H1 (cell line): Measurements from ENCODE around the gene TERB2. TPM values are rescaled to one million over a fixed set of nuclear protein-coding genes. Genes with fewer than 3 reads are reported as not detected.

Source experiments
- CTCF ChIA-PET: fragments of 300-600 bp; sonication (Branson Sonifier 250); formaldehyde crosslinking; loops from one replicate; lab custom pipeline; 2021; ENCODE audit not compliant: partially characterized antibody; lab: Charles Lee
- POLR2A ChIA-PET: fragments of 300-600 bp; sonication (Branson Sonifier 250); formaldehyde crosslinking; loops from one replicate; lab custom pipeline; 2021; ENCODE audit warnings: inconsistent platforms; ENCODE audit not compliant: partially characterized antibody; lab: Charles Lee
- DNase-seq, 2 experiments: peaks; one replicate each; pipeline versions ENCODE4 v3.0.0 to v3.0.0-alpha.2; 2010 to 2022; ENCODE audit warnings: low spot score in 2 of 2, low read depth in 1 of 2, mixed read lengths in 1 of 2
- FAIRE-seq: peaks from 2 replicates; lab custom pipeline; 2011; peaks lifted over from hg19 to GRCh38; lab: Jason Lieb, UNC
- H2AFZ ChIP-seq: 2 replicates; pipeline ENCODE4 v1.8.1; 2012; ENCODE audit warnings: low read length, inconsistent platforms
- H2AK5ac ChIP-seq: 2 replicates; pipeline ENCODE4 v1.6.1; 2013; ENCODE audit warnings: low read depth, low read length
- H2BK120ac ChIP-seq: replicated peaks from 2 replicates; pipeline ENCODE3; 2013; ENCODE audit warnings: low read depth, low read length, inconsistent platforms
- H2BK12ac ChIP-seq: 2 replicates; pipeline ENCODE4 v1.6.1; 2013; ENCODE audit warnings: low read depth, low read length
- H2BK15ac ChIP-seq: 2 replicates; pipeline ENCODE4 v1.6.1; 2013; ENCODE audit warnings: low read length
- H2BK20ac ChIP-seq: 2 replicates; pipeline ENCODE4 v1.6.1; 2013; ENCODE audit warnings: low read length
- H2BK5ac ChIP-seq: 2 replicates; pipeline ENCODE4 v1.6.1; 2013; ENCODE audit warnings: low read depth, low read length
- H3K14ac ChIP-seq: 2 replicates; pipeline ENCODE4 v1.6.1; 2013; ENCODE audit warnings: inconsistent platforms; ENCODE audit not compliant: insufficient read length
- H3K18ac ChIP-seq: 2 replicates; pipeline ENCODE4 v1.6.1; 2013; ENCODE audit warnings: low read length; ENCODE audit errors: extremely low read depth
- H3K23ac ChIP-seq: 2 replicates; pipeline ENCODE4 v1.6.1; 2013; ENCODE audit warnings: inconsistent platforms; ENCODE audit not compliant: insufficient read length
- H3K23me2 ChIP-seq: 2 replicates; pipeline ENCODE4 v1.6.1; 2013; ENCODE audit warnings: low read depth, low read length
- H3K27ac ChIP-seq: 2 replicates; pipeline ENCODE4 v1.6.1; 2011; ENCODE audit warnings: low read depth, low read length, inconsistent platforms
- H3K27me3 ChIP-seq, 4 experiments: replicated peaks in 1 of 4; 1 replicate in 1 of 4; 2 replicates in 3 of 4; pipeline versions ENCODE4 v1.6.1 to v1.8.1; 2011 to 2013; ENCODE audit warnings: low read length in 3 of 4, mild to moderate bottlenecking in 3 of 4, inconsistent platforms in 2 of 4, mixed read lengths in 2 of 4, moderate library complexity in 1 of 4; ENCODE audit not compliant: control insufficient read depth in 3 of 4, insufficient read depth in 3 of 4; ENCODE audit errors: extremely low read depth in 1 of 4
- H3K36me3 ChIP-seq, 4 experiments: 2 replicates each; pipeline versions ENCODE4 v1.6.1 to v1.8.1; 2011 to 2013; ENCODE audit warnings: mild to moderate bottlenecking in 4 of 4, low read length in 3 of 4, moderate library complexity in 2 of 4, control low read depth in 1 of 4, inconsistent platforms in 1 of 4; ENCODE audit not compliant: insufficient read depth in 4 of 4, control insufficient read depth in 2 of 4
- H3K4ac ChIP-seq: replicated peaks from 2 replicates; pipeline ENCODE3; 2013; ENCODE audit warnings: low read length, low read depth, mixed read lengths, inconsistent platforms; ENCODE audit not compliant: insufficient read length
- H3K4me1 ChIP-seq, 4 experiments: replicated peaks in 1 of 4; 1 replicate in 1 of 4; 2 replicates in 3 of 4; pipeline versions ENCODE4 v1.6.1 to v1.8.1; 2011 to 2013; ENCODE audit warnings: low read length in 3 of 4, inconsistent platforms in 2 of 4, mixed read lengths in 1 of 4; ENCODE audit not compliant: insufficient read depth in 4 of 4, control insufficient read depth in 3 of 4
- H3K4me2 ChIP-seq, 2 experiments: 2 replicates each; pipeline versions ENCODE4 v1.6.1 to v1.8.1; 2011 to 2013; ENCODE audit warnings: low read depth in 2 of 2, low read length in 2 of 2, control low read depth in 1 of 2, inconsistent platforms in 1 of 2, mild to moderate bottlenecking in 1 of 2; ENCODE audit not compliant: insufficient read depth in 1 of 2
- H3K4me3 ChIP-seq, 4 experiments: fragments of 200-600, 300-600 bp in 1 of 4; sonication (generic), shearing (Covaris generic), sonication (Bioruptor Twin) in 1 of 4; 2 replicates each; pipeline versions ENCODE4 v1.5.1 to v1.8.1; 2011 to 2016; ENCODE audit warnings: low read length in 4 of 4, low read depth in 3 of 4, control low read depth in 2 of 4, inconsistent platforms in 2 of 4, mild to moderate bottlenecking in 2 of 4, mixed read lengths in 1 of 4, moderate library complexity in 1 of 4; ENCODE audit not compliant: insufficient read depth in 2 of 4; ENCODE audit errors: extremely low read depth in 1 of 4
- H3K56ac ChIP-seq: replicated peaks from 2 replicates; pipeline ENCODE3; 2013; ENCODE audit warnings: low read depth, mild to moderate bottlenecking, mixed read lengths, low read length, inconsistent platforms; ENCODE audit not compliant: insufficient read length
- H3K79me1 ChIP-seq: 2 replicates; pipeline ENCODE4 v1.6.1; 2013; ENCODE audit warnings: low read depth, low read length, control low read depth
- H3K79me2 ChIP-seq, 2 experiments: 2 replicates each; pipeline versions ENCODE4 v1.6.1 to v1.8.1; 2012 to 2013; ENCODE audit warnings: low read length in 2 of 2, mild to moderate bottlenecking in 2 of 2, inconsistent platforms in 1 of 2; ENCODE audit not compliant: insufficient read depth in 2 of 2, control insufficient read depth in 1 of 2
- H3K9ac ChIP-seq, 4 experiments: replicated peaks in 1 of 4; 1 replicate in 1 of 4; 2 replicates in 3 of 4; pipeline versions ENCODE4 v1.6.1 to v1.8.1; 2011 to 2013; ENCODE audit warnings: low read depth in 3 of 4, low read length in 3 of 4, control low read depth in 2 of 4, mild to moderate bottlenecking in 2 of 4, moderate library complexity in 2 of 4, inconsistent platforms in 1 of 4; ENCODE audit errors: extremely low read depth in 1 of 4
- H3K9me3 ChIP-seq, 2 experiments: 2 replicates each; pipeline versions ENCODE4 v1.6.1 to v1.8.1; 2012 to 2013; ENCODE audit warnings: mild to moderate bottlenecking in 2 of 2, moderate library complexity in 2 of 2, control low read depth in 1 of 2, inconsistent platforms in 1 of 2, low read depth in 1 of 2, low read length in 1 of 2, mixed read lengths in 1 of 2; ENCODE audit not compliant: insufficient read depth in 2 of 2
- H4K20me1 ChIP-seq, 2 experiments: replicated peaks in 1 of 2; 2 replicates each; pipeline versions ENCODE3 to v1.8.1; 2011 to 2013; ENCODE audit warnings: inconsistent platforms in 2 of 2, low read length in 2 of 2, mild to moderate bottlenecking in 1 of 2; ENCODE audit not compliant: insufficient read depth in 2 of 2, control insufficient read depth in 1 of 2
- H4K5ac ChIP-seq: 2 replicates; pipeline ENCODE4 v1.6.1; 2013; ENCODE audit warnings: low read length, low read depth, mixed read lengths, inconsistent platforms; ENCODE audit not compliant: insufficient read length
- H4K8ac ChIP-seq: 2 replicates; pipeline ENCODE4 v1.8.0; 2013; ENCODE audit warnings: mild to moderate bottlenecking, moderate library complexity, low read length, inconsistent platforms; ENCODE audit not compliant: insufficient read depth; ENCODE audit errors: extremely low read depth
- H4K91ac ChIP-seq: replicated peaks from 2 replicates; pipeline ENCODE3; 2013; ENCODE audit warnings: low read length, mixed read lengths, inconsistent platforms; ENCODE audit not compliant: insufficient read length
- EP300 ChIP-seq, 2 experiments: IDR thresholded peaks; 1 replicate in 1 of 2; 2 replicates in 1 of 2; pipeline ENCODE4 v1.6.1; 2011 to 2012; ENCODE audit warnings: low read depth in 2 of 2, low read length in 2 of 2, mild to moderate bottlenecking in 2 of 2, borderline replicate concordance in 1 of 2, inconsistent platforms in 1 of 2, moderate library complexity in 1 of 2
- EZH2 ChIP-seq: fragments of 200-600 bp; sonication (generic); IDR thresholded peaks from 2 replicates; pipeline ENCODE4 v1.7.1; 2012; ENCODE audit warnings: low read depth, mild to moderate bottlenecking, moderate library complexity, low read length, inconsistent platforms; ENCODE audit not compliant: severe bottlenecking
- GTF2F1 ChIP-seq: IDR thresholded peaks from 2 replicates; pipeline ENCODE4 v1.6.1; 2012; ENCODE audit warnings: low read depth, low read length, improper control_type of control experiment, borderline replicate concordance
- KDM5A ChIP-seq: fragments of 200-600 bp; IDR thresholded peaks from 2 replicates; pipeline ENCODE4 v1.7.1; 2012; ENCODE audit warnings: mild to moderate bottlenecking, low read length, inconsistent platforms, mixed read lengths
- MAFK ChIP-seq: IDR thresholded peaks from 2 replicates; pipeline ENCODE4 v1.6.1; 2012; ENCODE audit warnings: low read depth, mild to moderate bottlenecking, improper control_type of control experiment, low read length
- RBBP5 ChIP-seq: IDR thresholded peaks from 2 replicates; pipeline ENCODE4 v1.7.1; 2012; ENCODE audit warnings: low read depth, mild to moderate bottlenecking, inconsistent platforms, low read length, moderate library complexity, borderline replicate concordance
- RFX5 ChIP-seq: IDR thresholded peaks from 2 replicates; pipeline ENCODE4 v1.6.1; 2011; ENCODE audit warnings: low read depth, low read length, improper control_type of control experiment, borderline replicate concordance
- RNF2 ChIP-seq: fragments of 200-900, 300-1000 bp; sonication (generic); IDR thresholded peaks from 2 replicates; pipeline ENCODE4 v1.7.1; 2016; ENCODE audit warnings: borderline replicate concordance, low read depth, mild to moderate bottlenecking, antibody characterized with exemption, low read length; ENCODE audit not compliant: poor library complexity, severe bottlenecking; ENCODE audit errors: missing control alignments
- RXRA ChIP-seq: IDR thresholded peaks from 2 replicates; pipeline ENCODE4 v1.6.1; 2011; ENCODE audit warnings: low read depth, mild to moderate bottlenecking, low read length, moderate library complexity; ENCODE audit not compliant: insufficient read depth
- SIN3A ChIP-seq, 2 experiments: IDR thresholded peaks in 1 of 2; conservative IDR thresholded peaks in 1 of 2; 2 replicates each; pipeline ENCODE4 v1.6.1; 2011 to 2012; ENCODE audit warnings: low read length in 2 of 2, improper control_type of control experiment in 1 of 2, low read depth in 1 of 2, mild to moderate bottlenecking in 1 of 2
- SP2 ChIP-seq: IDR thresholded peaks from 2 replicates; pipeline ENCODE4 v1.6.1; 2012; ENCODE audit warnings: mild to moderate bottlenecking, low read length, inconsistent platforms
- SRF ChIP-seq: IDR thresholded peaks from 2 replicates; pipeline ENCODE4 v1.6.1; 2011; ENCODE audit warnings: mild to moderate bottlenecking, low read depth, low read length, moderate library complexity
- TAF7 ChIP-seq: optimal IDR thresholded peaks from 2 replicates; pipeline ENCODE3; 2011; ENCODE audit warnings: low read depth, mild to moderate bottlenecking, inconsistent platforms, low read length, moderate library complexity, borderline replicate concordance
- YY1 ChIP-seq: IDR thresholded peaks from 2 replicates; pipeline ENCODE4 v1.6.1; 2011; ENCODE audit warnings: low read depth, mild to moderate bottlenecking, low read length
- WGBS, 2 experiments: shearing (Covaris generic) in 1 of 2; methylation state at CpG; one replicate each; pipeline versions ENCODE4 v1.1.6 to v1.1.7; 2013 to 2015; ENCODE audit warnings: low lambda C conversion rate in 2 of 2, mixed read lengths in 2 of 2, inconsistent platforms in 1 of 2, low coverage in 1 of 2, missing lambda C conversion rate in 1 of 2; ENCODE audit not compliant: insufficient replicate concordance in 2 of 2, insufficient coverage in 1 of 2, insufficient read length in 1 of 2; ENCODE audit errors: extremely low coverage in 1 of 2, missing lambda C conversion rate in 1 of 2; 5-methylcytosine and 5-hydroxymethylcytosine counted together
- polyA plus RNA-seq, 7 experiments: library from polyadenylated mRNA; depleted of rRNA in 3 of 7; stranded (reverse) in 5 of 7; unstranded in 2 of 7; fragments of >200 nt in 5 of 7; fragments of 200-250 nt in 2 of 7; gene quantifications; 1 replicate in 5 of 7; 2 replicates in 1 of 7; 4 replicates in 1 of 7; pipeline versions ENCODE4 v1.2.1 to v1.2.3, GENCODE V29; 2011 to 2013; ENCODE audit warnings: missing spikeins in 2 of 7, mixed read lengths in 2 of 7
- total RNA-seq: library from RNA; stranded (reverse); fragmentation: NEBNext Ultra II Directional; extraction: Animal tissue kit (Norgen Biotek cat#: 25700); gene quantifications from 2 replicates; pipeline ENCODE4 v1.2.1, GENCODE V29; 2021

The TERB2 gene
- total and polyA plus RNA-seq, 2 of the 8 experiments (the other 6 are each of a cell fraction or from before 2014, with no cell fraction given) = not detected

DNA sequence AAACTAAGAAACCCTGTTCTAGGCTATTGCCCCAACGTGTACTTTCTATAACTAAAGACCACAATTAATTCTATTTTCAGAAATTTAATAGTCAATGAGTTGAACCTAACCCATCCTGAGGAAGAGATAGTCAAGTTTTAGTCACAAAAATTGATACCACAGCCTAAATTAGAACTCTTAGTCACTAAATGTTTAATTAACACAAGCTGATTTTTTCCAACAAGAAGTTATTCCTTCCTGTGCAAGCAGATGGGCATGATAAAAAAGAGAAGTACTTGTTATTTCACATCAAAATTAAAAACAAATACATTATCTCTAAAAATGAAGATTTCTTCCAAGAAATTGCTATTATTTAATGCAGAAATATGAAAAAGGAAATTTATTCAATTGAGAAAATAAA lies 38.4 kb upstream of the TERB2 start:
- Histone ChIP-seq H2BK15ac (no peak overlapping the region), H4K8ac (no peak overlapping the region), H3K79me2 (no peaks in the 10 kb centered on the region), H3K23me2 (no peaks in the 10 kb centered on the region), H4K20me1 (no peaks in the 10 kb centered on the region), H3K56ac (no peak overlapping the region), H3K36me3 (no peaks in the 10 kb centered on the region), H3K9me3 (no peaks in the 10 kb centered on the region), H2BK5ac (no peak overlapping the region), H2AFZ (no peak overlapping the region), H3K27ac (no peak overlapping the region), H2BK12ac (no peak overlapping the region), H2BK20ac (no peak overlapping the region), H3K79me1 (no peaks in the 10 kb centered on the region), H3K4me3 (no peak overlapping the region), H3K4me1 (no peaks in the 10 kb centered on the region), H4K91ac (no peak overlapping the region), H4K5ac (no peak overlapping the region), H3K9ac (no peak overlapping the region), H2BK120ac (no peak overlapping the region), H3K14ac (no peak overlapping the region), H2AK5ac (no peak overlapping the region), H3K27me3 (no peaks in the 10 kb centered on the region), H3K18ac (no peak overlapping the region), H3K4me2 (no peak overlapping the region), H3K23ac (no peak overlapping the region), H3K4ac (no peak overlapping the region)
- WGBS, 2 experiments = 71% methylated on average over 1 of the region's 1 CpG; no CpG with 5 or more reads in 1 of the 2 experiments
- POLR2A ChIA-PET = no interaction called here
- FAIRE-seq (no peak), DNase-seq (no peak)
- CTCF ChIA-PET = interaction anchor here (2.1 kb wide), 1 partner anchor 65 kb away, joined by 7 read pairs; no protein-coding TSS in a partner anchor
- TF ChIP-seq SP2 (no peak), SIN3A (conservative IDR thresholded peaks at IDR 0.05 in 1 of 2, IDR thresholded peaks at IDR 0.05 in 1 of 2; ENCODE audit: low read depth in 1 of 2, low read length in 2 of 2) (no peak), EP300 (IDR thresholded peaks at IDR 0.05; ENCODE audit: borderline replicate concordance in 1 of 2, low read depth in 2 of 2, low read length in 2 of 2) (no peak), YY1 (no peak), SRF (no peak), RNF2 (no peak), EZH2 (no peak), KDM5A (no peak), RBBP5 (no peak), MAFK (no peak), RXRA (no peak), TAF7 (no peak), GTF2F1 (no peak), RFX5 (no peak)
